ENCODE data around the gene NUDT17. TPM values are rescaled to one million over a fixed set of nuclear protein-coding genes. Genes with fewer than 3 reads are reported as not detected.

Gene NUDT17
- polyA plus RNA-seq, 1 of the 3 experiments (the other 2 are of a cell fraction) = 8.1 TPM

DNA sequence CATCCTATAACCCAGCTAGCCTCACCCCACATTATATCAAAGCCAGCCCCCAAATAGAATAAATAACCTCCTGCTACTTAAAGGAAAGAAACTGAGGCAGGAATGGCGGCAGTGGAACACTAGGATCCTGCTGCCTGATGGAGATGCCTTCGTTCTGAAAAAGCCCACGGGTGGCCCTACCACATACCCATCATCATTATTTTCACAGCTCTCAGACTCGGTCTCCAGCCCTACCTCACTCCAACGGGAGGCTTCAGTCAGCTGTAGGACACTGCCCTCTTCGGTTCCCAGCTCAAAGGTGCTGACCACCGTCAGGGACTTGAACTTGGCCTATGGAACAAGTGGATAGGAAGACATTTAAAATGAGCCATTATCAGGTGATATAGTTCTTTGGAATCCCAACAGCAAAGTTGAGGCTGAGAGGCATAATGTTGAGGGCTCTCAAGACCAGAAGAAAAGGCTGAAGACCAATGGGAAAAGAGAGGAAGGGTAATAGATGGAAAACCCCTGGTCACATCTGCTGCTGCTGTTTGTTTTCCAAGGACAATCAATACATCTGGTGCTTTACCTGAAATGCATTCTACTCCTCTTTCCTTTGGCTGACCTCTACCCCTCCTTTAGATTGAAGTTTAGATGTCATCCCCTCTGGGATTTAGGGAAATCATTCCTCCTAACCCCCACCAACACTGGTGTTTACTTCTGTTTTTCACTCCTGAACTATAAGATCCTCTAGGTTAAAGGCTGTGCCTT, 48.1 kb downstream of the NUDT17 start:
- CTCF ChIA-PET = interaction anchor here (1.8 to 11.0 kb wide), 12 partner anchors 12 to 145 kb away, joined by 6 to 281 read pairs (median 21); partner anchors contain the start of genes ITGA10, NUDT17 and PEX11B
- Histone ChIP-seq H3K36me3 (replicated peaks in 1 of 2; ENCODE audit: control insufficient read depth in 1 of 2, insufficient read depth in 2 of 2, low read length in 1 of 2) (no peaks in the 10 kb centered on the region), H3K9ac (no peak overlapping the region), H3K79me2 (ENCODE audit: insufficient read depth) (no peaks in the 10 kb centered on the region), H3K4me2 (peak overlapping the region; percentile 79), H3K9me2 (no peaks in the 10 kb centered on the region), H3F3A (replicated peaks; ENCODE audit: insufficient read depth) (peaks cover 20% of the 10 kb centered on the region), H2AFZ (ENCODE audit: low read depth) (no peak overlapping the region), H3K27ac (ENCODE audit: low read depth in 2 of 2, low read length in 1 of 2) (peak overlapping the region; percentile 94 to 98; a peak in 3 of 4 replicates), H4K20me1 (ENCODE audit: insufficient read depth) (no peaks in the 10 kb centered on the region), H3K27me3 (ENCODE audit: insufficient read depth) (no peaks in the 10 kb centered on the region), H3K9me3 (no peaks in the 10 kb centered on the region), H3K4me3 (ENCODE audit: low read depth in 2 of 2, low read length in 1 of 2) (peak overlapping the region in 1 of 2 experiments; percentile 42; a peak in 1 of 4 replicates), H3K4me1 (ENCODE audit: control insufficient read depth in 1 of 2, insufficient read depth in 2 of 2, low read depth in 1 of 2, low read length in 1 of 2) (peaks cover 21 to 28% of the 10 kb centered on the region in 2 experiments)
- WGBS (ENCODE audit: low lambda C conversion rate) = 97% methylated on average over 7 of the region's 7 CpGs
- POLR2A ChIA-PET = interaction anchor here (1.7 kb wide), 1 partner anchor 34 kb away, joined by 7 read pairs; the partner anchor contains the start of gene RBM8A
- DNase-seq = no peak
- TF ChIP-seq ELF1 (IDR thresholded peaks at IDR 0.05) (no peak), EP300 (IDR thresholded peaks at IDR 0.05; ENCODE audit: borderline replicate concordance in 1 of 2, low read depth in 1 of 2, low read length in 1 of 2) (no peak), MAX (IDR thresholded peaks at IDR 0.05; ENCODE audit: low read depth) (no peak), FOXM1 (IDR thresholded peaks at IDR 0.05; ENCODE audit: low read depth) (no peak), EZH2phosphoT487 (IDR thresholded peaks at IDR 0.05; ENCODE audit: borderline replicate concordance, low read depth) (no peak), RCOR1 (IDR thresholded peaks at IDR 0.05; ENCODE audit: low read length) (no peak), MXI1 (IDR thresholded peaks at IDR 0.05; ENCODE audit: low read depth, low read length) (no peak), TAF1 (IDR thresholded peaks at IDR 0.05; ENCODE audit: borderline replicate concordance, low read depth, low read length) (no peak), CTCF (IDR thresholded peaks at IDR 0.05) (no peak), MEF2A (IDR thresholded peaks at IDR 0.05; ENCODE audit: borderline replicate concordance, low read depth) (no peak), NFIC (IDR thresholded peaks at IDR 0.05; ENCODE audit: borderline replicate concordance) (no peak), RFX5 (IDR thresholded peaks at IDR 0.05; ENCODE audit: low read length) (no peak), SMC3 (IDR thresholded peaks at IDR 0.05; ENCODE audit: low read depth, low read length) (no peak), RXRA (IDR thresholded peaks at IDR 0.05; ENCODE audit: borderline replicate concordance, low read depth) (no peak), TCF12 (IDR thresholded peaks at IDR 0.05) (no peak), POLR2AphosphoS5 (IDR thresholded peaks at IDR 0.05; ENCODE audit: low read depth, low read length) (no peak), CHD2 (IDR thresholded peaks at IDR 0.05; ENCODE audit: low read length, partially characterized antibody) (no peak)
- TF ChIP-seq, protein P1, sequence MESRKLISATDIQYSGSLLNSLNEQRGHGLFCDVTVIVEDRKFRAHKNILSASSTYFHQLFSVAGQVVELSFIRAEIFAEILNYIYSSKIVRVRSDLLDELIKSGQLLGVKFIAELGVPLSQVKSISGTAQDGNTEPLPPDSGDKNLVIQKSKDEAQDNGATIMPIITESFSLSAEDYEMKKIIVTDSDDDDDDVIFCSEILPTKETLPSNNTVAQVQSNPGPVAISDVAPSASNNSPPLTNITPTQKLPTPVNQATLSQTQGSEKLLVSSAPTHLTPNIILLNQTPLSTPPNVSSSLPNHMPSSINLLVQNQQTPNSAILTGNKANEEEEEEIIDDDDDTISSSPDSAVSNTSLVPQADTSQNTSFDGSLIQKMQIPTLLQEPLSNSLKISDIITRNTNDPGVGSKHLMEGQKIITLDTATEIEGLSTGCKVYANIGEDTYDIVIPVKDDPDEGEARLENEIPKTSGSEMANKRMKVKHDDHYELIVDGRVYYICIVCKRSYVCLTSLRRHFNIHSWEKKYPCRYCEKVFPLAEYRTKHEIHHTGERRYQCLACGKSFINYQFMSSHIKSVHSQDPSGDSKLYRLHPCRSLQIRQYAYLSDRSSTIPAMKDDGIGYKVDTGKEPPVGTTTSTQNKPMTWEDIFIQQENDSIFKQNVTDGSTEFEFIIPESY (IDR thresholded peaks at IDR 0.05; ENCODE audit: borderline replicate concordance, low read depth) = no peak
- TF ChIP-seq, protein P2, sequence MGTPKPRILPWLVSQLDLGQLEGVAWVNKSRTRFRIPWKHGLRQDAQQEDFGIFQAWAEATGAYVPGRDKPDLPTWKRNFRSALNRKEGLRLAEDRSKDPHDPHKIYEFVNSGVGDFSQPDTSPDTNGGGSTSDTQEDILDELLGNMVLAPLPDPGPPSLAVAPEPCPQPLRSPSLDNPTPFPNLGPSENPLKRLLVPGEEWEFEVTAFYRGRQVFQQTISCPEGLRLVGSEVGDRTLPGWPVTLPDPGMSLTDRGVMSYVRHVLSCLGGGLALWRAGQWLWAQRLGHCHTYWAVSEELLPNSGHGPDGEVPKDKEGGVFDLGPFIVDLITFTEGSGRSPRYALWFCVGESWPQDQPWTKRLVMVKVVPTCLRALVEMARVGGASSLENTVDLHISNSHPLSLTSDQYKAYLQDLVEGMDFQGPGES (IDR thresholded peaks at IDR 0.05; ENCODE audit: low read depth, low read length) = no peak
- TF ChIP-seq, protein P3, sequence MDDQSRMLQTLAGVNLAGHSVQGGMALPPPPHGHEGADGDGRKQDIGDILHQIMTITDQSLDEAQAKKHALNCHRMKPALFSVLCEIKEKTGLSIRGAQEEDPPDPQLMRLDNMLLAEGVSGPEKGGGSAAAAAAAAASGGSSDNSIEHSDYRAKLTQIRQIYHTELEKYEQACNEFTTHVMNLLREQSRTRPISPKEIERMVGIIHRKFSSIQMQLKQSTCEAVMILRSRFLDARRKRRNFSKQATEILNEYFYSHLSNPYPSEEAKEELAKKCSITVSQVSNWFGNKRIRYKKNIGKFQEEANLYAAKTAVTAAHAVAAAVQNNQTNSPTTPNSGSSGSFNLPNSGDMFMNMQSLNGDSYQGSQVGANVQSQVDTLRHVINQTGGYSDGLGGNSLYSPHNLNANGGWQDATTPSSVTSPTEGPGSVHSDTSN (IDR thresholded peaks at IDR 0.05) = no peak
